ENCODE measurements around the gene FCRL1.

DNA sequence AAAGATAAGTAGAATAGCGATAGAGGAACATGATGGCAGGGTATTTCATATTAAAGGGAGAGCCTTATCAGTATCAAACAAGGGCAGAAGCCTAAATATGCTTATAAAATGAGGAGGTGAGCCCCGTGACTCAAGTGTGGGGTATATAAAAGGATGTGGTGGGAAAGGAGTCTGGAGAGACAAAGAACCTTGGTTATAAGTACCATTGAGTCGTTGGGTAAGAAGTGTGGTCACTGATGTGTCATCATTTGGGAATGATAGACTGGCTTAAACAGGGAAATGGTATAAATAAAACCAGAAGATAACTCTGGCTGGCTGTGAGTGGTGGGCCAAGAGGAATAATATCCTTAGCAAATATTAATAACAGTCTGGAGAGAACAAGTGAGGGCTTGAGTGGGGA, 32.6 kb upstream of the FCRL1 start:
- TF ChIP-seq, protein P1, sequence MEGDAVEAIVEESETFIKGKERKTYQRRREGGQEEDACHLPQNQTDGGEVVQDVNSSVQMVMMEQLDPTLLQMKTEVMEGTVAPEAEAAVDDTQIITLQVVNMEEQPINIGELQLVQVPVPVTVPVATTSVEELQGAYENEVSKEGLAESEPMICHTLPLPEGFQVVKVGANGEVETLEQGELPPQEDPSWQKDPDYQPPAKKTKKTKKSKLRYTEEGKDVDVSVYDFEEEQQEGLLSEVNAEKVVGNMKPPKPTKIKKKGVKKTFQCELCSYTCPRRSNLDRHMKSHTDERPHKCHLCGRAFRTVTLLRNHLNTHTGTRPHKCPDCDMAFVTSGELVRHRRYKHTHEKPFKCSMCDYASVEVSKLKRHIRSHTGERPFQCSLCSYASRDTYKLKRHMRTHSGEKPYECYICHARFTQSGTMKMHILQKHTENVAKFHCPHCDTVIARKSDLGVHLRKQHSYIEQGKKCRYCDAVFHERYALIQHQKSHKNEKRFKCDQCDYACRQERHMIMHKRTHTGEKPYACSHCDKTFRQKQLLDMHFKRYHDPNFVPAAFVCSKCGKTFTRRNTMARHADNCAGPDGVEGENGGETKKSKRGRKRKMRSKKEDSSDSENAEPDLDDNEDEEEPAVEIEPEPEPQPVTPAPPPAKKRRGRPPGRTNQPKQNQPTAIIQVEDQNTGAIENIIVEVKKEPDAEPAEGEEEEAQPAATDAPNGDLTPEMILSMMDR (conservative IDR thresholded peaks at IDR 0.05; ENCODE audit: low read length): no peak
- TF ChIP-seq EZH2phosphoT487 (IDR thresholded peaks at IDR 0.05; ENCODE audit: borderline replicate concordance): no peak
